Karpas-422 (cell line): ENCODE measurements around the gene KCNK18. TPM values are rescaled to one million over a fixed set of nuclear protein-coding genes. Genes with fewer than 3 reads are reported as not detected.

Experiments
- DNase-seq: peaks from one replicate; pipeline ENCODE4 v3.0.0-alpha.2; 2015
- H2AFZ ChIP-seq: fragments of 200-600 bp; sonication (generic); 2 replicates; pipeline ENCODE4 v1.6.1; 2014; ENCODE audit warnings: antibody characterized with exemption, low read length, mixed read lengths
- H3K27ac ChIP-seq: fragments of 200-600 bp; sonication (generic); 2 replicates; pipeline ENCODE4 v1.5.1; 2014; ENCODE audit warnings: mild to moderate bottlenecking, low read length, moderate library complexity
- H3K27me3 ChIP-seq: fragments of 200-600 bp; sonication (generic); 2 replicates; pipeline ENCODE4 v1.6.1; 2014; ENCODE audit warnings: low read length, mixed read lengths
- H3K36me3 ChIP-seq: fragments of 200-600 bp; sonication (generic); 2 replicates; pipeline ENCODE4 v1.6.1; 2014; ENCODE audit warnings: low read length, mixed read lengths; ENCODE audit not compliant: insufficient read depth
- H3K4me1 ChIP-seq: fragments of 200-600 bp; sonication (generic); 2 replicates; pipeline ENCODE4 v1.6.1; 2014; ENCODE audit warnings: mild to moderate bottlenecking, low read length, mixed read lengths
- H3K4me2 ChIP-seq: fragments of 200-600 bp; sonication (generic); 2 replicates; pipeline ENCODE4 v1.6.1; 2014; ENCODE audit warnings: low read length, low read depth, mild to moderate bottlenecking; ENCODE audit not compliant: poor library complexity, severe bottlenecking
- H3K4me3 ChIP-seq: fragments of 200-600 bp; sonication (generic); 2 replicates; pipeline ENCODE4 v1.5.1; 2014; ENCODE audit warnings: mild to moderate bottlenecking, antibody characterized with exemption, low read length, mixed read lengths
- H3K79me2 ChIP-seq: fragments of 200-600 bp; sonication (generic); 2 replicates; pipeline ENCODE4 v1.6.1; 2014; ENCODE audit warnings: mild to moderate bottlenecking, low read length, mixed read lengths
- H3K9ac ChIP-seq: fragments of 200-600 bp; sonication (generic); 2 replicates; pipeline ENCODE4 v1.6.0; 2014; ENCODE audit warnings: low read length
- H3K9me2 ChIP-seq: fragments of 200-600 bp; sonication (generic), shearing (Covaris generic); replicated peaks from 2 replicates; pipeline ENCODE4 v1.6.0; 2014; ENCODE audit warnings: mild to moderate bottlenecking, low read length, moderate library complexity; ENCODE audit not compliant: insufficient read depth
- H3K9me3 ChIP-seq: fragments of 300-700, 200-600 bp; sonication (generic); 2 replicates; pipeline ENCODE4 v1.6.1; 2014; ENCODE audit warnings: low read length, mixed read lengths
- H4K20me1 ChIP-seq: fragments of 200-600 bp; sonication (generic); 2 replicates; pipeline ENCODE4 v1.6.1; 2014; ENCODE audit warnings: mild to moderate bottlenecking, antibody characterized with exemption, low read length, low read depth; ENCODE audit not compliant: insufficient read depth
- total RNA-seq: library from RNA; depleted of rRNA; stranded (reverse); fragments of >200 nt; shearing (Covaris generic); gene quantifications from 2 replicates; pipeline ENCODE4 v1.2.3, GENCODE V29; 2014; ENCODE audit warnings: low replicate concordance; rRNA removed

KCNK18 gene
- not detected in 2 replicates for total RNA-seq

DNA sequence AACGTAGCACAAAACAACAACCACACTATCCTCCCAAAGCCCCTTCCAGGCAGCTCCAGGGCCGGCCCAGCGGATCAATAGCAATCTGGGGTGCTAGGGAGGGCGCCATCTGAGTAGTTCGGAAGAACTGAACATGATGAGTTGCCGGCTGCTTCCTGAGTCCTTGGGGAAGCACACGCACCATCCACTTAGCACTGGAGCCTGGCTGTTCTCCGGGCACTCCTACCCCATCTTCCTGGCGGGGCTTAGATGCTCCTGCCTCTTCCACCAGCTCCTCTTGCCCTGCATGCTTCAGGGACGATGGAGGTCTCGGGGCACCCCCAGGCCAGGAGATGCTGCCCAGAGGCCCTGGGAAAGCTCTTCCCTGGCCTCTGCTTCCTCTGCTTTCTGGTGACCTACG is at the start of gene KCNK18:
KCNK18 (plus strand) TSS at position 301 of the 400 bp plus-strand sequence; CDS start at position 301, 0 bp downstream.
- H3K4me1 ChIP-seq, result peaks cover 19% of the 10 kb centered on the region
- H4K20me1 ChIP-seq, result no peaks in the 10 kb centered on the region
- H3K36me3 ChIP-seq, result no peaks in the 10 kb centered on the region
- no peak within 1 kb of the TSS for H2AFZ ChIP-seq
- no peaks in the 10 kb centered on the region for H3K27me3 ChIP-seq
- no peak within 1 kb of the TSS for H3K27ac ChIP-seq
- H3K4me3 ChIP-seq, result no peak within 1 kb of the TSS
- no peak within 1 kb of the TSS for H3K4me2 ChIP-seq
- no peaks in the 10 kb centered on the region for H3K9me3 ChIP-seq
- H3K9ac ChIP-seq, result no peak within 1 kb of the TSS
- H3K79me2 ChIP-seq, result no peaks in the 10 kb centered on the region
- H3K9me2 ChIP-seq, result no peaks in the 10 kb centered on the region
- DNase-seq, result no peak

DNA sequence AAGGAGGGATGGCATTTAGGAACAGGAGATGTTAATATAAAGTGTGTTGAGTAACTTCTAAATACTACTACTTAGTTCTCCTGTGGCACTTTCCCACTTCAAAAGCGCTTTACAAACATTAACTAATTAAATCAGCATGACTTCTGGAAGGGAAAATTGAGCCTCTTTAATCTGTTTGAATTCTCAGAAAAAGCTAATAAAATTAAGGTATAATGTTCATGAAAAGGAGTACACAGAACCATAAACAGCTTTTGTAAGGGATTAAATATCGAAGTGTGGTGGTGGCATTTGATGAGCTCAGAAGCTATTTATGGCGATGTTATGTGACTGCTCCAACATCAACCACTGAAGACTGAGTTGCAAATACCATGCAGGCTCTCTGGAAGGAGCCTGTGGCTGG is 49.0 kb upstream of the KCNK18 start:
- H3K27ac ChIP-seq, result no peak overlapping the region
- H3K27me3 ChIP-seq, result no peaks in the 10 kb centered on the region
- H3K4me3 ChIP-seq, result no peak overlapping the region
- H3K79me2 ChIP-seq, result no peaks in the 10 kb centered on the region
- DNase-seq, result no peak
- H3K9ac ChIP-seq, result no peak overlapping the region
- no peaks in the 10 kb centered on the region for H4K20me1 ChIP-seq
- no peaks in the 10 kb centered on the region for H3K36me3 ChIP-seq
- no peak overlapping the region for H2AFZ ChIP-seq
- H3K4me1 ChIP-seq, result no peaks in the 10 kb centered on the region
- no peaks in the 10 kb centered on the region for H3K9me2 ChIP-seq
- H3K9me3 ChIP-seq, result peaks cover 9% of the 10 kb centered on the region
- H3K4me2 ChIP-seq, result no peak overlapping the region

GRCh38 chr10:117152668-117153067 is 44.6 kb upstream of the KCNK18 start:
- Histone ChIP-seq H3K9me2 (no peaks in the 10 kb centered on the region), H3K4me2 (no peak overlapping the region), H4K20me1 (no peaks in the 10 kb centered on the region), H3K9ac (no peak overlapping the region), H3K9me3 (no peaks in the 10 kb centered on the region), H3K4me3 (no peak overlapping the region), H3K36me3 (no peaks in the 10 kb centered on the region), H3K4me1 (no peaks in the 10 kb centered on the region), H3K27ac (no peak overlapping the region), H3K79me2 (no peaks in the 10 kb centered on the region), H2AFZ (no peak overlapping the region), H3K27me3 (no peaks in the 10 kb centered on the region)
- no peak for DNase-seq

DNA sequence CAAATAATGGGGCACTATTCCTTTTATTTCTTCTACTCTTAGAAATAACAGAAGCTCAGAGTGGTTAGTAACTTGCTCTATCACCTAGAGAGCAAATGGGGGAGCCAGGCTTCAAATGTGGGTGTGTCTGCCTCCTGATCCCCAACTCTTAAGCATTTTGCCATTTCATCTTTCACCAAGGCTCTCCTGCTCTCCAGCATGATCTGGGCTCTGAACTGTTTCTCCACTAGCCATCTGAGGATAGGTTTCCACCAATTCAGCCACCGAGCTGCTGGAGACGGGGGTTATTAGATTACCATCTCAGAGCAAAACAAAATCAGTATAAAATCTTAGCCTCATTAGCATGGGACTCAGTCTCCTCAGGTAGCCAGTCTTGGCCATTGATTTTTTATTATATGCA is 39.0 kb upstream of the KCNK18 start:
- no peaks in the 10 kb centered on the region for H3K27me3 ChIP-seq
- H3K79me2 ChIP-seq, result no peaks in the 10 kb centered on the region

GRCh38 chr10:117159390-117159789 is 37.9 kb upstream of the KCNK18 start:
- Histone ChIP-seq H3K9ac (no peak overlapping the region), H3K4me3 (no peak overlapping the region), H4K20me1 (no peaks in the 10 kb centered on the region), H3K9me2 (no peaks in the 10 kb centered on the region), H2AFZ (no peak overlapping the region), H3K27me3 (no peaks in the 10 kb centered on the region), H3K4me2 (no peak overlapping the region), H3K4me1 (no peaks in the 10 kb centered on the region), H3K27ac (no peak overlapping the region), H3K36me3 (no peaks in the 10 kb centered on the region), H3K9me3 (no peaks in the 10 kb centered on the region), H3K79me2 (no peaks in the 10 kb centered on the region)
- no peak for DNase-seq

More for the DNA sequence above, 39.0 kb upstream of the KCNK18 start:
- Histone ChIP-seq H3K4me1 (no peaks in the 10 kb centered on the region), H3K4me3 (no peak overlapping the region), H3K4me2 (no peak overlapping the region), H3K9me2 (no peaks in the 10 kb centered on the region), H3K27ac (no peak overlapping the region), H3K36me3 (no peaks in the 10 kb centered on the region), H4K20me1 (no peaks in the 10 kb centered on the region), H3K9me3 (no peaks in the 10 kb centered on the region), H3K9ac (no peak overlapping the region), H2AFZ (no peak overlapping the region)
- DNase-seq, result no peak

DNA sequence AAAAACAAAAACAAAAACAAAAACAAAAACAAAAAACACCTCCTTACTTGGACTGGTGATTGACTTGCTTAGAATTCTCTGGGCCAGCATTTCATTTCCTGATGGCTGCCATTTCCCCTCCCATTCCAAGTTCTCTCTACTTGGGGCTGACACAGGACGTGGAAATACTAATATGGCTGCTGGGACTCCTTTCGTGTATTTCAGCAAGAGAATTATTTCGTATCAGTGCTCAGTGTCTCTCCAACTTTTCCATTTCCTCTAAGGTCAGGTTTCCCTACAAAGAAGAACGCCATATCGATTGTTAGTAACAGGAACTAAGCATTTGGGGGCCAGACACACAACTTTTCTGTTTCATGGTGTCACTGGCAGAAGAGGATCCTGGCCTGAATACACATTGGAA is 36.7 kb upstream of the KCNK18 start:
- Histone ChIP-seq H3K27ac (no peak overlapping the region), H3K9me2 (no peaks in the 10 kb centered on the region), H3K4me1 (no peaks in the 10 kb centered on the region), H3K4me2 (no peak overlapping the region), H3K27me3 (no peaks in the 10 kb centered on the region), H3K9me3 (no peaks in the 10 kb centered on the region), H3K4me3 (no peak overlapping the region), H3K79me2 (no peaks in the 10 kb centered on the region), H3K9ac (no peak overlapping the region), H3K36me3 (no peaks in the 10 kb centered on the region), H2AFZ (no peak overlapping the region), H4K20me1 (no peaks in the 10 kb centered on the region)
- DNase-seq, result no peak

- no peaks in the 10 kb centered on the region for H3K9me2 ChIP-seq
- H3K79me2 ChIP-seq, result no peaks in the 10 kb centered on the region
- no peak overlapping the region for H3K9ac ChIP-seq
- H3K4me2 ChIP-seq, result no peak overlapping the region
- H3K27me3 ChIP-seq, result no peaks in the 10 kb centered on the region
- DNase-seq, result no peak
- H4K20me1 ChIP-seq, result no peaks in the 10 kb centered on the region
- no peak overlapping the region for H3K4me3 ChIP-seq
- H3K4me1 ChIP-seq, result no peaks in the 10 kb centered on the region
- H3K9me3 ChIP-seq, result no peaks in the 10 kb centered on the region
- no peak overlapping the region for H3K27ac ChIP-seq
- no peak overlapping the region for H2AFZ ChIP-seq
- no peaks in the 10 kb centered on the region for H3K36me3 ChIP-seq
Measured at GRCh38 chr10:117161386-117162033, 35.8 kb upstream of the KCNK18 start.

DNA sequence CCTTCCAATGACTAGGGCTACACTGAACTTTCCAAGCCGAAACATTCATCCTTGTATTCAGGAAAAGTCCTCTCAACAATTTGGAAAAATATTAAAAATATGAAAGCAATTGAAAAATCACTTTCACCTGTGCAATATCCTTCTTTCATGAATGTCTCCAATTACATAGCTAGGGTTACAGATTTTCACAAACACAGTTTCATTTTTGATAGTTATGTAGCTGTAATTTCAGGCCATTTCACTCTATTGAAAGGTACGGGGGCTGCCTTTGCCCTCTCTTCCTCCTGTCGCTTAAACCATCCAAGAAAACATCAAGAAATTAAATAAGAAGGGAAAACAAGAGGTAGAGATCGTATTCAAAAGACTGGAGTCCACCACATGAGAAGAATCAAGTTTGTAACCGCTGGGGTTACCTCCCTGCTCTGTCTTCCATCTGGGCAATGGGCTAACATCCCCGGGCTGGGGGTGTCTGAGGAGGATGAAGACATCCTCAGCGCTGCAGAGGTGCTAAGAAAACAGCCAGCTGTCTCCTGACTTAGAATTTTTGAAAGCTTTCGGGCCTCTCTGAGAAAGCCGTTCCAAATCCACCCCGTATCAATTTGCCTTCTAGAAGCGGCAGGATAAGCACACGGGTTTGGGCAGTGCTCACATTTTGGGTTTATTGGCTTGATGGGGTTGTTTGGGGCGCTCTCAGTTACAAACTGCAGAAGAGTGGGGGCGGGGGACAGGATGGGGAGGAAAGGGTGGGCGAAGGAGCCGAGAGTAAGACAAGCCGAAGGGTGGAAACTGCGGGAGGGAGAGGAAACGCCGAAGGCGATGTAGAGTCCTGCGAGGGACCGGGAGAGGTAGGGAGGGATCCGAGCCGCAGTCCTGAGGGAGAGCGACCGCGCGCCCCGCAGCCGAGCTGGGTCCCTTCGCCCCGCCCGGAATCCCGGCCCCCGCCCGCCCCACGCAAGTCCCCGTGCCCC is 34.9 kb upstream of the KCNK18 start:
- H4K20me1 ChIP-seq, result no peaks in the 10 kb centered on the region
- H3K9ac ChIP-seq, result no peak overlapping the region
- no peaks in the 10 kb centered on the region for H3K9me3 ChIP-seq
- no peak for DNase-seq
- no peaks in the 10 kb centered on the region for H3K36me3 ChIP-seq
- H3K4me1 ChIP-seq, result no peaks in the 10 kb centered on the region
- no peak overlapping the region for H3K4me3 ChIP-seq
- H3K27me3 ChIP-seq, result no peaks in the 10 kb centered on the region
- no peak overlapping the region for H3K27ac ChIP-seq
- H3K9me2 ChIP-seq, result no peaks in the 10 kb centered on the region
- H2AFZ ChIP-seq, result no peak overlapping the region
- H3K4me2 ChIP-seq, result no peak overlapping the region
- H3K79me2 ChIP-seq, result no peaks in the 10 kb centered on the region
